ENCODE data around the gene CCR6.

CCR6 gene

GRCh38 chr6:167091026-167091804, 31.7 kb upstream of the CCR6 start:
- no peak overlapping the region for H3K27ac ChIP-seq (ENCODE audit: low read depth, low read length)
- no peak overlapping the region for H3K9ac ChIP-seq (ENCODE audit: low read length)
- H3K4me1 ChIP-seq (ENCODE audit: control insufficient read depth, insufficient read depth, low read length) = peaks cover 9% of the 10 kb centered on the region; the same call in 1 of the 2 replicates
- H3K36me3 ChIP-seq (ENCODE audit: control insufficient read depth, insufficient read depth, low read length) = no peaks in the 10 kb centered on the region
- H3K9me3 ChIP-seq (ENCODE audit: control insufficient read depth, insufficient read depth, low read depth, low read length) = peaks cover 18% of the 10 kb centered on the region
- H3K27me3 ChIP-seq (ENCODE audit: control insufficient read depth, insufficient read depth, low read length) = no peaks in the 10 kb centered on the region
- no peak overlapping the region for H3K4me3 ChIP-seq (ENCODE audit: low read depth, low read length)

GRCh38 chr6:167091805-167092107, 31.1 kb upstream of the CCR6 start:
- Histone ChIP-seq H3K9me3 (ENCODE audit: control insufficient read depth, insufficient read depth, low read depth, low read length) (peaks cover 14% of the 10 kb centered on the region), H3K4me1 (ENCODE audit: control insufficient read depth, insufficient read depth, low read length) (peaks cover 9% of the 10 kb centered on the region; the same call in 1 of the 2 replicates), H3K4me3 (ENCODE audit: low read depth, low read length) (no peak overlapping the region), H3K27ac (ENCODE audit: low read depth, low read length) (no peak overlapping the region), H3K27me3 (ENCODE audit: control insufficient read depth, insufficient read depth, low read length) (no peaks in the 10 kb centered on the region), H3K36me3 (ENCODE audit: control insufficient read depth, insufficient read depth, low read length) (no peaks in the 10 kb centered on the region), H3K9ac (ENCODE audit: low read length) (no peak overlapping the region)

- H3K27ac ChIP-seq (ENCODE audit: low read depth, low read length) = no peak overlapping the region
- H3K4me1 ChIP-seq (ENCODE audit: control insufficient read depth, insufficient read depth, low read length) = peaks cover 9% of the 10 kb centered on the region; the same call in 1 of the 2 replicates
- H3K9ac ChIP-seq (ENCODE audit: low read length) = no peak overlapping the region
- no peaks in the 10 kb centered on the region for H3K36me3 ChIP-seq (ENCODE audit: control insufficient read depth, insufficient read depth, low read length)
- H3K9me3 ChIP-seq (ENCODE audit: control insufficient read depth, insufficient read depth, low read depth, low read length) = peaks cover 6% of the 10 kb centered on the region; the same call in 1 of the 2 replicates
- H3K27me3 ChIP-seq (ENCODE audit: control insufficient read depth, insufficient read depth, low read length) = no peaks in the 10 kb centered on the region
- H3K4me3 ChIP-seq (ENCODE audit: low read depth, low read length) = no peak overlapping the region
These were observed 30.1 kb upstream of the CCR6 start for GRCh38 chr6:167092672-167093339.

GRCh38 chr6:167093406-167093921, 29.4 kb upstream of the CCR6 start:
- Histone ChIP-seq H3K4me1 (ENCODE audit: control insufficient read depth, insufficient read depth, low read length) (peaks cover 9% of the 10 kb centered on the region; the same call in 1 of the 2 replicates), H3K9ac (ENCODE audit: low read length) (no peak overlapping the region), H3K27me3 (ENCODE audit: control insufficient read depth, insufficient read depth, low read length) (no peaks in the 10 kb centered on the region)

GRCh38 chr6:167093922-167094432, 28.9 kb upstream of the CCR6 start:
- Histone ChIP-seq H3K27me3 (ENCODE audit: control insufficient read depth, insufficient read depth, low read length) (no peaks in the 10 kb centered on the region), H3K4me3 (ENCODE audit: low read depth, low read length) (no peak overlapping the region), H3K36me3 (ENCODE audit: control insufficient read depth, insufficient read depth, low read length) (no peaks in the 10 kb centered on the region), H3K4me1 (ENCODE audit: control insufficient read depth, insufficient read depth, low read length) (peaks cover 9% of the 10 kb centered on the region; the same call in 1 of the 2 replicates), H3K27ac (ENCODE audit: low read depth, low read length) (no peak overlapping the region), H3K9me3 (ENCODE audit: control insufficient read depth, insufficient read depth, low read depth, low read length) (0 out of 2 replicates have a peak, but pooled peaks cover 2% of the 10 kb centered on the region), H3K9ac (ENCODE audit: low read length) (no peak overlapping the region)

More at GRCh38 chr6:167093406-167093921, 29.4 kb upstream of the CCR6 start:
- Histone ChIP-seq H3K27ac (ENCODE audit: low read depth, low read length) (no peak overlapping the region), H3K9me3 (ENCODE audit: control insufficient read depth, insufficient read depth, low read depth, low read length) (peaks cover 5% of the 10 kb centered on the region; the same call in 1 of the 2 replicates), H3K36me3 (ENCODE audit: control insufficient read depth, insufficient read depth, low read length) (no peaks in the 10 kb centered on the region), H3K4me3 (ENCODE audit: low read depth, low read length) (no peak overlapping the region)

GRCh38 chr6:167094436-167094819, 28.5 kb upstream of the CCR6 start:
- H3K9ac ChIP-seq (ENCODE audit: low read length) = no peak overlapping the region
- H3K27ac ChIP-seq (ENCODE audit: low read depth, low read length) = no peak overlapping the region
- H3K4me3 ChIP-seq (ENCODE audit: low read depth, low read length) = no peak overlapping the region
- no peaks in the 10 kb centered on the region for H3K36me3 ChIP-seq (ENCODE audit: control insufficient read depth, insufficient read depth, low read length)
- H3K4me1 ChIP-seq (ENCODE audit: control insufficient read depth, insufficient read depth, low read length) = peaks cover 9% of the 10 kb centered on the region; the same call in 1 of the 2 replicates
- no peaks in the 10 kb centered on the region for H3K27me3 ChIP-seq (ENCODE audit: control insufficient read depth, insufficient read depth, low read length)
- H3K9me3 ChIP-seq (ENCODE audit: control insufficient read depth, insufficient read depth, low read depth, low read length) = 0 out of 2 replicates have a peak, but pooled peaks cover under 1% of the 10 kb centered on the region

GRCh38 chr6:167094820-167095637, 27.9 kb upstream of the CCR6 start:
- Histone ChIP-seq H3K4me1 (ENCODE audit: control insufficient read depth, insufficient read depth, low read length) (peaks cover 9% of the 10 kb centered on the region; the same call in 1 of the 2 replicates), H3K27ac (ENCODE audit: low read depth, low read length) (no peak overlapping the region), H3K4me3 (ENCODE audit: low read depth, low read length) (no peak overlapping the region), H3K27me3 (ENCODE audit: control insufficient read depth, insufficient read depth, low read length) (no peaks in the 10 kb centered on the region), H3K9me3 (ENCODE audit: control insufficient read depth, insufficient read depth, low read depth, low read length) (no peaks in the 10 kb centered on the region), H3K9ac (ENCODE audit: low read length) (no peak overlapping the region), H3K36me3 (ENCODE audit: control insufficient read depth, insufficient read depth, low read length) (no peaks in the 10 kb centered on the region)

- Histone ChIP-seq H3K4me1 (ENCODE audit: control insufficient read depth, insufficient read depth, low read length) (peaks cover 9% of the 10 kb centered on the region; the same call in 1 of the 2 replicates), H3K27ac (ENCODE audit: low read depth, low read length) (no peak overlapping the region), H3K4me3 (ENCODE audit: low read depth, low read length) (no peak overlapping the region), H3K9me3 (ENCODE audit: control insufficient read depth, insufficient read depth, low read depth, low read length) (no peaks in the 10 kb centered on the region), H3K36me3 (ENCODE audit: control insufficient read depth, insufficient read depth, low read length) (no peaks in the 10 kb centered on the region), H3K9ac (ENCODE audit: low read length) (no peak overlapping the region), H3K27me3 (ENCODE audit: control insufficient read depth, insufficient read depth, low read length) (no peaks in the 10 kb centered on the region)
These were observed 27.0 kb upstream of the CCR6 start for GRCh38 chr6:167095888-167096287.

GRCh38 chr6:167096991-167097390, 25.9 kb upstream of the CCR6 start:
- peaks cover 9% of the 10 kb centered on the region; the same call in 1 of the 2 replicates for H3K4me1 ChIP-seq (ENCODE audit: control insufficient read depth, insufficient read depth, low read length)
- H3K9me3 ChIP-seq (ENCODE audit: control insufficient read depth, insufficient read depth, low read depth, low read length) = no peaks in the 10 kb centered on the region
- no peak overlapping the region for H3K4me3 ChIP-seq (ENCODE audit: low read depth, low read length)
- H3K27ac ChIP-seq (ENCODE audit: low read depth, low read length) = no peak overlapping the region
- H3K36me3 ChIP-seq (ENCODE audit: control insufficient read depth, insufficient read depth, low read length) = no peaks in the 10 kb centered on the region
- H3K27me3 ChIP-seq (ENCODE audit: control insufficient read depth, insufficient read depth, low read length) = no peaks in the 10 kb centered on the region
- no peak overlapping the region for H3K9ac ChIP-seq (ENCODE audit: low read length)

- Histone ChIP-seq H3K27me3 (ENCODE audit: control insufficient read depth, insufficient read depth, low read length) (no peaks in the 10 kb centered on the region), H3K27ac (ENCODE audit: low read depth, low read length) (no peak overlapping the region), H3K4me1 (ENCODE audit: control insufficient read depth, insufficient read depth, low read length) (peaks cover 9% of the 10 kb centered on the region; the same call in 1 of the 2 replicates), H3K9ac (ENCODE audit: low read length) (no peak overlapping the region), H3K4me3 (ENCODE audit: low read depth, low read length) (no peak overlapping the region), H3K36me3 (ENCODE audit: control insufficient read depth, insufficient read depth, low read length) (no peaks in the 10 kb centered on the region), H3K9me3 (ENCODE audit: control insufficient read depth, insufficient read depth, low read depth, low read length) (no peaks in the 10 kb centered on the region)
These were observed 25.1 kb upstream of the CCR6 start for GRCh38 chr6:167097770-167098169.
